ENCODE results near the gene TMC8. TPM values are rescaled to one million over a fixed set of nuclear protein-coding genes. Genes with fewer than 3 reads are reported as not detected.

The TMC8 gene
- total and polyA plus RNA-seq, 2 of the 8 experiments (the other 6 are each of a cell fraction or from before 2014, with no cell fraction given), result 1.00 to 2.8 TPM

DNA sequence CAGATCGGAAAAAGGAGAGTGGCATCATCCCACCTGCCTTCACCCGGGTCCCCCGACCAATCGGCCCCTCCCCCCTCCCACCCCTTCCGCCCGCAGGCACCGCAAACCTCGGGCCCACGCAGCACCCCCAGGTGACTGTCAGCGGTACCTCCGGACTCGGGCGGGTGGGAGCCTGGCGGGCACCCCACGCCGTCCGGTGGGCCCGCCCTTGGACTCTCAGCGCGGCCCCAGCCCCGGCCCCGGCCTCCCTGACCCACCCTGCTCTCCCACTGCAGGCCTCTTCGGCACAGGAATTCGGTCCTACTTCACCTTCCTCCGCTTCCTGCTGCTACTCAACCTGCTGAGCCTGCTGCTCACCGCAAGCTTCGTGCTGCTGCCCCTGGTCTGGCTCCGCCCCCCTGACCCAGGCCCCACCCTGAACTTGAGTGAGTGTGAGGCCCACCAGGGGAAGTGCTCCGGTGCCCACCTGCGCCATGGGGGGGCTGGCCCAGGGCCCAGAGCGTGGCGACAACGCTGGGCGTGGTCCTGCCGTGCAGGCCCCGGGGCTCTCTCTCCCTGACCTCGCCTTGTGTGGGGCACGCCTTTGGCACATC, 1.6 kb downstream of the TMC8 start:
- H2BK120ac ChIP-seq (replicated peaks; ENCODE audit: low read depth, low read length), result no peak overlapping the region
- ChIA-PET CTCF (ENCODE audit: partially characterized antibody) (interaction anchor here (1.5 to 4.2 kb wide), 3 partner anchors 8 to 47 kb away, joined by 4 to 17 read pairs (median 9); no protein-coding TSS in a partner anchor), POLR2A (ENCODE audit: partially characterized antibody) (interaction anchor here (1.0 to 4.6 kb wide), 5 partner anchors 16 to 43 kb away, joined by 3 to 16 read pairs (median 4); no protein-coding TSS in a partner anchor)
- H2AFZ ChIP-seq (ENCODE audit: low read length), result no peak overlapping the region
- H2BK20ac ChIP-seq (ENCODE audit: low read length), result no peak overlapping the region
- no peak overlapping the region; the same call in 1 of the 2 replicates for H2BK5ac ChIP-seq (ENCODE audit: low read depth, low read length)
- no peak overlapping the region for H3K9ac ChIP-seq (replicated peaks in 1 of 4; ENCODE audit: extremely low read depth in 1 of 4, low read depth in 3 of 4, low read length in 3 of 4)
- TF ChIP-seq MAX (IDR thresholded peaks at IDR 0.05) (0 out of 2 replicates have a peak, but pooled peaks have one; percentile 44), KDM5A (IDR thresholded peaks at IDR 0.05; ENCODE audit: low read length) (no peak), TEAD4 (IDR thresholded peaks at IDR 0.05; ENCODE audit: low read depth, low read length) (0 out of 2 replicates have a peak, but pooled peaks have one; percentile 35), KDM4A (IDR thresholded peaks at IDR 0.05; ENCODE audit: low read depth, low read length, severe bottlenecking) (peak; percentile 31), BCL11A (IDR thresholded peaks at IDR 0.05; ENCODE audit: low read depth in 2 of 2, low read length in 2 of 2) (no peak)
- peak overlapping the region; percentile 53 to 69 for H3K4me2 ChIP-seq (ENCODE audit: insufficient read depth in 1 of 2, low read depth in 2 of 2, low read length in 2 of 2)
- no peak overlapping the region for H3K27ac ChIP-seq (ENCODE audit: low read depth, low read length)
- FAIRE-seq (no peak), DNase-seq (ENCODE audit: low read depth in 1 of 2, low spot score in 2 of 2) (peak in 1 of 2 experiments; percentile 69)
- no peak overlapping the region for H2AK5ac ChIP-seq (ENCODE audit: low read depth, low read length)
- H3K23me2 ChIP-seq (ENCODE audit: low read depth, low read length), result peaks cover 7% of the 10 kb centered on the region
- no peak overlapping the region for H4K5ac ChIP-seq (ENCODE audit: insufficient read length, low read depth, low read length)
- peaks cover 0 to 25% (median 12%) of the 10 kb centered on the region in 4 experiments; a peak in 6 of 7 replicates for H3K4me1 ChIP-seq (replicated peaks in 1 of 4; ENCODE audit: control insufficient read depth in 3 of 4, insufficient read depth in 4 of 4, low read length in 3 of 4)
- H3K18ac ChIP-seq (ENCODE audit: extremely low read depth, low read length), result no peak overlapping the region
- peaks cover 0 to 26% (median 17%) of the 10 kb centered on the region in 4 experiments; a peak in 5 of 7 replicates for H3K27me3 ChIP-seq (replicated peaks in 1 of 4; ENCODE audit: control insufficient read depth in 3 of 4, extremely low read depth in 1 of 4, insufficient read depth in 3 of 4, low read length in 3 of 4)
- H3K4ac ChIP-seq (replicated peaks; ENCODE audit: insufficient read length, low read depth, low read length), result no peak overlapping the region
- no peak overlapping the region; the same call in 1 of the 2 replicates for H4K8ac ChIP-seq (ENCODE audit: extremely low read depth, insufficient read depth, low read length)
- no peak overlapping the region for H3K14ac ChIP-seq (ENCODE audit: insufficient read length)
- no peaks in the 10 kb centered on the region for H3K79me1 ChIP-seq (ENCODE audit: low read depth, low read length)
- no peaks in the 10 kb centered on the region for H3K9me3 ChIP-seq (ENCODE audit: insufficient read depth in 2 of 2, low read depth in 1 of 2, low read length in 1 of 2)
- peak overlapping the region; percentile 10; the same call in 1 of the 2 replicates for H2BK12ac ChIP-seq (ENCODE audit: low read depth, low read length)
- H3K23ac ChIP-seq (ENCODE audit: insufficient read length), result no peak overlapping the region
- no peak overlapping the region for H3K56ac ChIP-seq (replicated peaks; ENCODE audit: insufficient read length, low read depth, low read length)
- peak overlapping the region in 2 of 4 experiments; percentile 10 to 58; a peak in 4 of 8 replicates for H3K4me3 ChIP-seq (ENCODE audit: extremely low read depth in 1 of 4, insufficient read depth in 2 of 4, low read depth in 3 of 4, low read length in 4 of 4)
- H4K20me1 ChIP-seq (replicated peaks in 1 of 2; ENCODE audit: control insufficient read depth in 1 of 2, insufficient read depth in 2 of 2, low read length in 2 of 2), result peaks cover 0 to 3% of the 10 kb centered on the region in 2 experiments
- no peak overlapping the region for H2BK15ac ChIP-seq (ENCODE audit: low read length)
- WGBS, 2 experiments (ENCODE audit: extremely low coverage in 1 of 2, insufficient coverage in 1 of 2, insufficient read length in 1 of 2, insufficient replicate concordance in 2 of 2, low coverage in 1 of 2, low lambda C conversion rate in 2 of 2, missing lambda C conversion rate in 1 of 2), result 70% methylated on average over 10 of the region's 38 CpGs; no CpG with 5 or more reads in 1 of the 2 experiments
- H3K36me3 ChIP-seq (ENCODE audit: control insufficient read depth in 2 of 4, insufficient read depth in 4 of 4, low read length in 3 of 4), result no peaks in the 10 kb centered on the region
- no peaks in the 10 kb centered on the region for H3K79me2 ChIP-seq (ENCODE audit: control insufficient read depth in 1 of 2, insufficient read depth in 2 of 2, low read length in 2 of 2)
- peak overlapping the region; percentile 19 for H4K91ac ChIP-seq (replicated peaks; ENCODE audit: insufficient read length, low read length)

Data from H1 (cell line).